PC-9 (cell line): ENCODE measurements around the gene EML5. TPM values are rescaled to one million over a fixed set of nuclear protein-coding genes. Genes with fewer than 3 reads are reported as not detected.

Source experiments
- BruUV-seq: library from RNA; stranded (reverse); fragments of 400-500 nt; replicated peaks from 2 replicates; lab custom pipeline; 2021; lab: Mats Ljungman, UMichigan
- CTCF ChIA-PET: fragments of 300-600 bp; sonication (Branson Sonifier 250); formaldehyde crosslinking; loops from one replicate; lab custom pipeline; 2022; ENCODE audit warnings: antibody characterized with exemption; lab: Charles Lee
- POLR2A ChIA-PET: fragments of 300-600 bp; sonication (Branson Sonifier 250); formaldehyde crosslinking; loops from one replicate; lab custom pipeline; 2022; ENCODE audit warnings: antibody characterized with exemption; ENCODE audit not compliant: unreplicated experiment; lab: Charles Lee
- DNase-seq, 2 experiments: peaks; one replicate each; pipeline versions ENCODE4 v3.0.0 to v3.0.0-alpha.2; 2015 to 2022; ENCODE audit warnings: mixed read lengths in 1 of 2
- H2AFZ ChIP-seq: fragments of 200-600 bp; sonication (generic); 2 replicates; pipeline ENCODE4 v1.8.1; 2017; ENCODE audit warnings: antibody characterized with exemption
- H3F3A ChIP-seq: fragments of 200-600 bp; sonication (generic); 2 replicates; pipeline ENCODE4 v1.8.1; 2017; ENCODE audit warnings: antibody characterized with exemption, mild to moderate bottlenecking, low read depth; ENCODE audit not compliant: insufficient read depth
- H3K27ac ChIP-seq: fragments of 200-600 bp; sonication (generic); 2 replicates; pipeline ENCODE4 v1.6.1; 2016; ENCODE audit warnings: mixed run types
- H3K27me3 ChIP-seq: fragments of 200-600 bp; sonication (generic); 2 replicates; pipeline ENCODE4 v1.6.1; 2016; ENCODE audit warnings: low read depth, mixed run types; ENCODE audit not compliant: insufficient read depth
- H3K36me3 ChIP-seq: fragments of 200-600 bp; sonication (generic); 2 replicates; pipeline ENCODE4 v1.6.1; 2016; ENCODE audit warnings: low read depth, mixed run types
- H3K4me1 ChIP-seq: fragments of 200-600 bp; sonication (generic); replicated peaks from 2 replicates; pipeline ENCODE4 v1.6.1; 2016; ENCODE audit warnings: mixed run types; ENCODE audit not compliant: insufficient read depth
- H3K4me2 ChIP-seq: fragments of 200-600 bp; sonication (generic); 2 replicates; pipeline ENCODE4 v1.6.1; 2017; ENCODE audit warnings: mixed run types
- H3K4me3 ChIP-seq: fragments of 200-600 bp; sonication (generic); 2 replicates; pipeline ENCODE4 v1.6.1; 2016; ENCODE audit warnings: mixed run types
- H3K79me2 ChIP-seq: fragments of 200-600 bp; sonication (generic); 2 replicates; pipeline ENCODE4 v1.6.1; 2017; ENCODE audit warnings: low read depth, mixed run types
- H3K9me2 ChIP-seq: fragments of 200-600 bp; sonication (generic); 2 replicates; pipeline ENCODE4 v1.8.1; 2017; ENCODE audit warnings: mild to moderate bottlenecking; ENCODE audit not compliant: insufficient read depth
- H3K9me3 ChIP-seq: fragments of 200-600 bp; sonication (generic); 2 replicates; pipeline ENCODE4 v1.8.1; 2016; ENCODE audit warnings: low read depth; ENCODE audit not compliant: insufficient read depth
- H4K20me1 ChIP-seq: fragments of 200-600 bp; sonication (generic); 2 replicates; pipeline ENCODE4 v1.8.1; 2017; ENCODE audit not compliant: insufficient read depth
- EZH2 ChIP-seq: fragments of 200-600 bp; sonication (generic); IDR thresholded peaks from 2 replicates; pipeline ENCODE4 v1.8.0; 2017; ENCODE audit warnings: antibody characterized with exemption, low read depth
- intact Hi-C: fragments of 100-400 bp; cut with micrococcal nuclease; formaldehyde crosslinking; loops from one replicate; pipeline ENCODE4 v1.10.0; 2022; ENCODE audit not compliant: unreplicated experiment
- total RNA-seq: library from RNA; stranded (reverse); gene quantifications from 2 replicates; pipeline ENCODE4 v1.2.3, GENCODE V29; 2021
- TF ChIP-seq, protein P1 (sequence below): fragments of 200-600 bp; sonication (generic); conservative IDR thresholded peaks from 2 replicates; pipeline ENCODE4 v1.6.1; 2017; ENCODE audit warnings: mixed run types, antibody characterized with exemption, mild to moderate bottlenecking, moderate library complexity

Gene EML5
- total RNA-seq, 1 experiment from 2014 or later: 0.46 TPM

DNA sequence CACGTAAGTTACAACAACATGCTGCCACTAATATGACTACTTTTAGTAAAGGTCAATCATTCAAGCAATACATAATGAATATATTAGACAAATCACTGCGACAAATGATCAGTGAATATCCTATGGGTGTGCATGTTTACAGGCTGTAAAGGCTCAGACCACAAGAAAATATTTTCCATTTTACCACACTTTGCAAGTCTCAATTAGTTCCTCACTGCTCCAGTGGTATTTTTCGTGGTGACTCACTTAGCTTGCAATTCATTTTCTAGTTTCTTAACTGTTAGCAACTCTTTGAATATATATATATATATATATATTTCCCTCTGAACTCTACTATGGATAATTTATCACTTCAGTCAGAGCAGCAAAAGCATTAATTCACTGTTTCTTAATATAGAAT is 96.9 kb downstream of the EML5 start:
- Histone ChIP-seq H3K4me1 (peaks cover 7% of the 10 kb centered on the region; the same call in 1 of the 2 replicates), H3K36me3 (no peaks in the 10 kb centered on the region), H3K27ac (no peak overlapping the region), H3F3A (peaks cover 9% of the 10 kb centered on the region; the same call in 1 of the 2 replicates), H2AFZ (no peak overlapping the region), H3K27me3 (no peaks in the 10 kb centered on the region), H4K20me1 (no peaks in the 10 kb centered on the region), H3K4me3 (no peak overlapping the region), H3K4me2 (no peak overlapping the region), H3K79me2 (no peaks in the 10 kb centered on the region), H3K9me2 (no peaks in the 10 kb centered on the region), H3K9me3 (no peaks in the 10 kb centered on the region)
- TF ChIP-seq, protein P1, sequence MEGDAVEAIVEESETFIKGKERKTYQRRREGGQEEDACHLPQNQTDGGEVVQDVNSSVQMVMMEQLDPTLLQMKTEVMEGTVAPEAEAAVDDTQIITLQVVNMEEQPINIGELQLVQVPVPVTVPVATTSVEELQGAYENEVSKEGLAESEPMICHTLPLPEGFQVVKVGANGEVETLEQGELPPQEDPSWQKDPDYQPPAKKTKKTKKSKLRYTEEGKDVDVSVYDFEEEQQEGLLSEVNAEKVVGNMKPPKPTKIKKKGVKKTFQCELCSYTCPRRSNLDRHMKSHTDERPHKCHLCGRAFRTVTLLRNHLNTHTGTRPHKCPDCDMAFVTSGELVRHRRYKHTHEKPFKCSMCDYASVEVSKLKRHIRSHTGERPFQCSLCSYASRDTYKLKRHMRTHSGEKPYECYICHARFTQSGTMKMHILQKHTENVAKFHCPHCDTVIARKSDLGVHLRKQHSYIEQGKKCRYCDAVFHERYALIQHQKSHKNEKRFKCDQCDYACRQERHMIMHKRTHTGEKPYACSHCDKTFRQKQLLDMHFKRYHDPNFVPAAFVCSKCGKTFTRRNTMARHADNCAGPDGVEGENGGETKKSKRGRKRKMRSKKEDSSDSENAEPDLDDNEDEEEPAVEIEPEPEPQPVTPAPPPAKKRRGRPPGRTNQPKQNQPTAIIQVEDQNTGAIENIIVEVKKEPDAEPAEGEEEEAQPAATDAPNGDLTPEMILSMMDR: no peak
- TF ChIP-seq EZH2: no peak
- ChIA-PET CTCF (no interaction called here), POLR2A (no interaction called here)
- DNase-seq: no peak
- BruUV-seq: no TSS peak
- intact Hi-C loops: no loop called here

DNA sequence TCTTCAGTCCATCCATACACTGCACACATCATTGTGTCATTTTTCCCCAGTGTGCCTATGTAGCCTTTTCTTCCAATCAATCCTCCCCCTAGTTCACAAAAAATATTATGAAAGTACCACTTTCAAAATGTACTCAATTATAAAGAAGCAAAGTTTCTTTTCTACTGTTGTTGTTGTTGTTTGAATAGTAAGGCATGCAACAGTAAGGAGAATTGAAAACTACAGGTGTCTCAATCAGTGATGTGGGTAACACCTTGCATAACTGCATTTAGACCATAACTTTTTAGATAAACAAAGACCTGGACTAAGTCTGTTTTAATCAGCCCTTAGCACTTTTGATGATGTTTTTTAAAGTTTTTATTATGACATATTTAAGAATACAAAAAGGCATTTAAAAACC is 104.4 kb downstream of the EML5 start:
- DNase-seq: no peak
- H4K20me1 ChIP-seq: no peaks in the 10 kb centered on the region
- no peaks in the 10 kb centered on the region for H3K27me3 ChIP-seq
- H3K9me2 ChIP-seq: no peaks in the 10 kb centered on the region
- ChIA-PET POLR2A (no interaction called here), CTCF (no interaction called here)
- no peak overlapping the region for H3K27ac ChIP-seq
- intact Hi-C loops: no loop called here
- no peak overlapping the region for H2AFZ ChIP-seq
- no peaks in the 10 kb centered on the region for H3K4me1 ChIP-seq
- no peaks in the 10 kb centered on the region for H3K79me2 ChIP-seq
- H3K4me3 ChIP-seq: no peak overlapping the region
- no peaks in the 10 kb centered on the region for H3F3A ChIP-seq
- H3K36me3 ChIP-seq: no peaks in the 10 kb centered on the region
- TF ChIP-seq, protein P1: no peak
- no peak for TF ChIP-seq EZH2
- no peaks in the 10 kb centered on the region for H3K9me3 ChIP-seq
- no TSS peak for BruUV-seq
- H3K4me2 ChIP-seq: no peak overlapping the region

DNA sequence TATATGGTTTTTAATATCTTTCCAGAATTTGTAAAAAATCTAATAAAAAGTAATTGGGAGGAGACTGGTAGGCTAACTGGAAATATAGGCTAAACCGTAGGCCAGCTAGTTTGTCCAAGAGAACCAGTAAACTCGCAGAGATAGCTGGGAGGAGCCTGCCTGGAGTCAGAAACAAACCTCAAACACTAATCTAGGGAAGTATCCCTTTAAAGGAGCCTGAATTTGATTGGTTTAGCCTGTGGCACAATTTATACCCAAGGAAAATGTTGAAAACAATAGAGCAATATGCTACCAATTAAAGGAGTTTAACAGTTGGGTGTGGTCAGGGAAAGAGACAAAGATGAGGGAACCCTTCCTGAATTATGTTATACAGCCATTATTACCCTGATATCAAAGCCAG is 109.6 kb downstream of the EML5 start:
- TF ChIP-seq EZH2: no peak
- TF ChIP-seq, protein P1: no peak
- no peak for DNase-seq
- Histone ChIP-seq H3F3A (no peaks in the 10 kb centered on the region), H3K4me1 (no peaks in the 10 kb centered on the region), H3K4me2 (no peak overlapping the region), H3K27me3 (no peaks in the 10 kb centered on the region), H3K36me3 (no peaks in the 10 kb centered on the region), H3K9me3 (no peaks in the 10 kb centered on the region), H3K27ac (no peak overlapping the region), H3K4me3 (no peak overlapping the region), H4K20me1 (no peaks in the 10 kb centered on the region), H3K79me2 (no peaks in the 10 kb centered on the region), H2AFZ (no peak overlapping the region), H3K9me2 (no peaks in the 10 kb centered on the region)
- POLR2A ChIA-PET: no interaction called here
- intact Hi-C loops: no loop called here
- CTCF ChIA-PET: no interaction called here
- BruUV-seq: no TSS peak
